Lower lobe of right lung (tissue), 2 donors: ENCODE measurements around the gene MYOF. TPM values are rescaled to one million over a fixed set of nuclear protein-coding genes. Genes with fewer than 3 reads are reported as not detected.

Experiments used
- ATAC-seq, 2 donors: fragments of 200-7000 bp; cut with Tn5 transposase; one replicate each; pipeline ENCODE4 v1.9.1; 2020 to 2022; ENCODE audit warnings: mild to moderate bottlenecking in 2 of 2, moderate library complexity in 2 of 2
- DNase-seq: peaks from one replicate; pipeline ENCODE4 v3.0.0-alpha.2; 2020
- H3K27ac ChIP-seq: fragments of 200-600 bp; one replicate; pipeline ENCODE4 v1.8.0; 2022
- H3K27me3 ChIP-seq: fragments of 200-600 bp; one replicate; pipeline ENCODE4 v1.8.0; 2022; ENCODE audit warnings: low read depth
- H3K36me3 ChIP-seq: fragments of 200-600 bp; one replicate; pipeline ENCODE4 v1.8.0; 2022; ENCODE audit warnings: mild to moderate bottlenecking
- H3K4me1 ChIP-seq: fragments of 200-600 bp; one replicate; pipeline ENCODE4 v1.8.0; 2022
- H3K4me3 ChIP-seq: fragments of 200-600 bp; one replicate; pipeline ENCODE4 v1.8.0; 2022; ENCODE audit warnings: mild to moderate bottlenecking
- H3K9me3 ChIP-seq: fragments of 200-600 bp; one replicate; pipeline ENCODE4 v1.8.0; 2022
- intact Hi-C: fragments of 100-400 bp; cut with DNase I; formaldehyde crosslinking; loops from one replicate; pipeline ENCODE4 v1.11.0; 2022
- total RNA-seq: library from RNA; stranded (reverse); fragmentation: NEBNext Ultra II Directional; extraction: Animal tissue kit (Norgen Biotek cat#: 25700); gene quantifications from one replicate; pipeline ENCODE4 v1.2.1, GENCODE V29; 2021
- TF ChIP-seq, protein P1 (sequence below): fragments of 200-600 bp; IDR thresholded peaks from one replicate; pipeline ENCODE4 v1.8.0; 2022; ENCODE audit warnings: antibody characterized with exemption, mild to moderate bottlenecking
- donor health status: DM: no; HTN: yes; CAD: no; lungs with severe emphysema.

Gene MYOF
- total RNA-seq, 1 donor from 2014 or later, result 127 TPM

DNA sequence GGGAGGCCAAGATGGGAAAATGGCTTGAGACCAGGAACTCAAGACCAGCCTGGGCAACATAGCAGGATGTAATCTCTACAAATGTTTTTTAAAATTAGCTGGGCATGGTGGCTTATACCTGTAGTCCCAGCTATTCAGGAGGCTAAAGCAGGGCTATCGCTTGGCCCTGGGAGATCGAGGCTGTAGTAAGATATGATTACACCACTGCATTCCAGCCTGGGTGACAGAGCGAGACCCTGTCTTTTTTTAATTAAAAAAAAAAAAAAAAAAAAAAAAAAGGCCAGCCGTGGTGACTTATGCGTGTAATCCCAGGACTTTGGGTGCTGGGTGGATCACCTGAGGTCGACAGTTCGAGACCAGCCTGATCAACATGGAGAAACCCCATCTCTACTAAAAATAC is 27.4 kb downstream of the MYOF start:
- intact Hi-C loops, result no loop called here
- Histone ChIP-seq H3K27ac (no peak overlapping the region), H3K4me3 (no peak overlapping the region), H3K27me3 (no peaks in the 10 kb centered on the region), H3K36me3 (peaks cover 42% of the 10 kb centered on the region), H3K9me3 (no peaks in the 10 kb centered on the region), H3K4me1 (peaks cover 35% of the 10 kb centered on the region)
- DNase-seq, result no peak
- no peak for ATAC-seq
- TF ChIP-seq, protein P1, sequence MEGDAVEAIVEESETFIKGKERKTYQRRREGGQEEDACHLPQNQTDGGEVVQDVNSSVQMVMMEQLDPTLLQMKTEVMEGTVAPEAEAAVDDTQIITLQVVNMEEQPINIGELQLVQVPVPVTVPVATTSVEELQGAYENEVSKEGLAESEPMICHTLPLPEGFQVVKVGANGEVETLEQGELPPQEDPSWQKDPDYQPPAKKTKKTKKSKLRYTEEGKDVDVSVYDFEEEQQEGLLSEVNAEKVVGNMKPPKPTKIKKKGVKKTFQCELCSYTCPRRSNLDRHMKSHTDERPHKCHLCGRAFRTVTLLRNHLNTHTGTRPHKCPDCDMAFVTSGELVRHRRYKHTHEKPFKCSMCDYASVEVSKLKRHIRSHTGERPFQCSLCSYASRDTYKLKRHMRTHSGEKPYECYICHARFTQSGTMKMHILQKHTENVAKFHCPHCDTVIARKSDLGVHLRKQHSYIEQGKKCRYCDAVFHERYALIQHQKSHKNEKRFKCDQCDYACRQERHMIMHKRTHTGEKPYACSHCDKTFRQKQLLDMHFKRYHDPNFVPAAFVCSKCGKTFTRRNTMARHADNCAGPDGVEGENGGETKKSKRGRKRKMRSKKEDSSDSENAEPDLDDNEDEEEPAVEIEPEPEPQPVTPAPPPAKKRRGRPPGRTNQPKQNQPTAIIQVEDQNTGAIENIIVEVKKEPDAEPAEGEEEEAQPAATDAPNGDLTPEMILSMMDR, result no peak

DNA sequence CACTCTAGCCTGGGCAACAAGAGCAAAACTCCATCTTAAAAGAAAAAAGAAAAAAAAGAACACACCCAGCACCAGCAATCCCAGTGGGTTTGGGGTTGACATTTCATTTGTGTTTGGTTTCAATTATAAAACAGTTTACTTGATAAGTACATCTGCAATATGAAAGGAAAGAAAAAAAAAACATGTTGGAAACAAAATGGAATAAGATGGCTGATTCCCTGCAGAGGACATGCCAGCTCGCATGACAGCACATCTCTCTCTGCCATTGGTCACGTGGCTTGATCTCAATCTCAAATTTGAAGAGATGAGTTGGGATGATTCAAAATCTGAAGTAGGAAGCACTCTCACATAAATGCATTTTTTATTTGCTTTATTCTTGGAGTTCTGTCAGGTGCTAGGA is 28.0 kb downstream of the MYOF start:
- intact Hi-C loops, result no loop called here
- no peak overlapping the region for H3K4me3 ChIP-seq
- no peak overlapping the region for H3K27ac ChIP-seq
- ATAC-seq (no peak), DNase-seq (no peak)
- H3K27me3 ChIP-seq, result no peaks in the 10 kb centered on the region
- peaks cover 29% of the 10 kb centered on the region for H3K4me1 ChIP-seq
- no peaks in the 10 kb centered on the region for H3K9me3 ChIP-seq
- TF ChIP-seq, protein P1, result no peak
- peaks cover 46% of the 10 kb centered on the region for H3K36me3 ChIP-seq

DNA sequence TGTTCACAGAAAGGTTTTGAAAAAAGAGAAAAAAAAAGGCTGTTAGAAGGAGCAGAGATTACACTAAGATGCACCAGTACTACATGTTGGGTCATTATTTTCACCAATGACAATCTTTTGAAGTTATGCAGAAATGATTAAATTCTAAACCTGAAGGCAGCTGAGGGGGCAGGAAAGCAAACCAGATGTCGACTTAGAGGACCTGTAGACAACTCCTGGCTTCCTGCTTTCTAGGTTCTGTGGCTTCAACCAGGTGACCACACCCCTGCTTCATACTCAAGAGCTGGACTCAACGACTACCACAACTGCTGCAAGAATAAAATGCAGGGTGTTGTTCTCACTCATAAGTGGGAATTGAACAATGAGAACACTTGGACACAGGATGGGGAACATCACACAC is 30.0 kb downstream of the MYOF start:
- DNase-seq (no peak), ATAC-seq (peak; percentile 29 to 66)
- H3K27ac ChIP-seq, result peak overlapping the region; percentile 1

DNA sequence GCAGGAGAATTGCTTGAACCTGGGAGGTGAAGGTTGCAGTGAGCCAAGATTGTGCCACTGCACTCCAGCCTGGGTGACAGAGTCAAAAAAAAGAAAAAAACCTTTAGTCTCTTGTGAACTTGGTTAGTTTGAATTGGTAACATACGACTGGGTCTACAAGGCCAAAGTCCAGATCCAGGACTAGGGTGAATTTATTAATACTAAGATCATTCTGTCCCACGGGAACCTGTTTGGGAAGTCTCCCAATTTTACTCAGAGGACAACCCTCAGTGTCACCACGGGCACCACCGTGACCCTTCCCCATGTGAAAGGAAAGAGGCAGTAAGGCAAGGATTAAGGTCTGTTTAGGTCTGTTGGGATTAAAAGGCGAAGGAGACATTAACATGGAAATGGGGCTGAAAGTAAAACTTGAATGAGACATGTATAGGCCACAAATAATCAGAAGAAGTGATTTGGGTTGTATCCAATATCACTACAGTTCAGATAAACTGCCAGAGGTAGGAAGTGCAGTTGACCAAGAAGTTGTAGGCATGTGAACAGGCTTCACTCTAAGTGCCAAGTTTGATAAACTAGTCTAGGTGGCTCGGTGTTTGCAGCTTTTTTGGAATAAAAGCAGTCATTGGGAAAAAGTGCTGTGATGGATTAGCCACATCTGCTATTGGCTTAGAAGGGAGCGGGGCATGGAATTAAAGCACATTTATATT is 30.7 kb downstream of the MYOF start:
- Histone ChIP-seq H3K4me1 (peaks cover 18% of the 10 kb centered on the region), H3K4me3 (no peak overlapping the region), H3K27me3 (no peaks in the 10 kb centered on the region), H3K9me3 (no peaks in the 10 kb centered on the region), H3K36me3 (peaks cover 44% of the 10 kb centered on the region), H3K27ac (peak overlapping the region; percentile 14)
- intact Hi-C loops, result no loop called here
- TF ChIP-seq, protein P1, result no peak
- DNase-seq (no peak), ATAC-seq (no peak)

More for the DNA sequence above, 30.0 kb downstream of the MYOF start:
- peaks cover 51% of the 10 kb centered on the region for H3K36me3 ChIP-seq
- peaks cover 15% of the 10 kb centered on the region for H3K4me1 ChIP-seq
- H3K9me3 ChIP-seq, result no peaks in the 10 kb centered on the region
- no peak overlapping the region for H3K4me3 ChIP-seq
- intact Hi-C loops, result no loop called here
- TF ChIP-seq, protein P1, result no peak
- no peaks in the 10 kb centered on the region for H3K27me3 ChIP-seq

DNA sequence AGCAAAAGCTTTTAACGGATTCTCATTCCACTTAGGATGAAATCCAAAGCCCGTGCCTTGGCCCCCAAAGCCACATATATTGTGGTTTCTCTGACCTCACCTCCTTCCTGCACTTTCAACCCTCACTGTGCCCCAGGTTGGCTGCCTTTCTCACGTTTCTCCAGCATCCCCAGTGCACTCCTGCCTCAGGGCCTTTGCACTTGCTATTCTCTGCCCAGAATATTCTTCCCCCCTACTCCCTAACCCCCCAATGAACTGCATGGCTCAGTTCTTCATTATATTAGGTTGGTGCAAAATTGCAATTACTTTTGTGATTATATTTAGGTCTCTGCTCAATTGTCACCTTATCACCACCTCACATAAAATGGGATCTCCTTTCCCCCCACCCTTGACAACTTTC is 34.2 kb downstream of the MYOF start:
- ATAC-seq, result no peak
- no peak overlapping the region for H3K4me3 ChIP-seq
- no peaks in the 10 kb centered on the region for H3K27me3 ChIP-seq
- TF ChIP-seq, protein P1, result no peak
- intact Hi-C loops, result no loop called here
- peaks cover 27% of the 10 kb centered on the region for H3K36me3 ChIP-seq
- DNase-seq, result no peak
- peaks cover 50% of the 10 kb centered on the region for H3K4me1 ChIP-seq
- no peak overlapping the region for H3K27ac ChIP-seq
- no peaks in the 10 kb centered on the region for H3K9me3 ChIP-seq
